ENCODE results near the gene SMURF1. TPM values are rescaled to one million over a fixed set of nuclear protein-coding genes. Genes with fewer than 3 reads are reported as not detected.

Gene SMURF1
- total and polyA plus RNA-seq, 2 of the 8 experiments (the other 6 are each of a cell fraction or from before 2014, with no cell fraction given), result 9.6 to 24.5 TPM

DNA sequence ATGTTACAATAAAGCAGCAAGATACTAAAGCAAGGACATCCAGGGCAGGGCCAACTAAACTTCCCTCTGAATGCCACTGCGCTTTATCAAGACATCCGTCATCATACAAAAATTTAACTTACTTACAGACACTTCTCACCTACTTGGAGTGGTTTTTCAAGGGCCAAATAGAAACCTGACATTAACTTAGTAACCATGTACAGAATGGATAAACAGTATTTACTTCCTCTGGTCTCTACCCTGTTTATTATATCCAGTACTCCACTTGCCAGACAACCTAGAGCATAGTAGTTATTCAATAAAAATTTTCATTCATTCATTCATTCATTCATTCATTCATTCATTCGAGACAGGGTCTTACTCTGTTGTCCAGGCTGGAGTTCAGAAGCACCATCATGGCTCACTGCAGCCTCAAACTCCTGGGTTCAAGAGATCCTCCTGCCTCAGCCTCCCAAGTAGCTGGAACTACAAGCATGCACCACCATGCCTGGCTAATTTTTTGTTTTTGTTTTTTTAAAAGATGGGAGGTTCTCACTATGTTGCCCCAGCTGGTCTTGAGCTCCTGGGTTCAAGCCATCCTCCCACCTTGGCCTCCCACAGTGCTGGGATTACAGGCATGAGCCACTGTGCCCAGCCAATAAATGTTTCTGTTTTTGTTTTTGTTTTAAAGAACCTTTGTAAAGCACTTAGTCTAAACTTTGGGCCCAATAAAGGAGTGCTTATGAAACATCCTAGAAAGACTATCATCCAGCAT, 19.0 kb downstream of the SMURF1 start:
- H4K91ac ChIP-seq (replicated peaks; ENCODE audit: insufficient read length, low read length), result no peak overlapping the region
- H3K9ac ChIP-seq (replicated peaks in 1 of 4; ENCODE audit: extremely low read depth in 1 of 4, low read depth in 3 of 4, low read length in 3 of 4), result no peak overlapping the region
- ChIA-PET CTCF (ENCODE audit: partially characterized antibody) (no interaction called here), POLR2A (ENCODE audit: partially characterized antibody) (interaction anchor here (0.6 to 1.0 kb wide), 2 partner anchors 13 to 19 kb away, joined by 3 to 9 read pairs; no protein-coding TSS in a partner anchor)
- no peak overlapping the region for H3K14ac ChIP-seq (ENCODE audit: insufficient read length)
- FAIRE-seq (no peak), DNase-seq (ENCODE audit: low read depth in 1 of 2, low spot score in 2 of 2) (no peak)
- H2BK20ac ChIP-seq (ENCODE audit: low read length), result no peak overlapping the region
- no peaks in the 10 kb centered on the region for H3K23me2 ChIP-seq (ENCODE audit: low read depth, low read length)
- H2BK15ac ChIP-seq (ENCODE audit: low read length), result no peak overlapping the region
- H3K79me1 ChIP-seq (ENCODE audit: low read depth, low read length), result peaks cover 7% of the 10 kb centered on the region
- H2BK5ac ChIP-seq (ENCODE audit: low read depth, low read length), result peak overlapping the region; percentile 63; the same call in 1 of the 2 replicates
- 88% methylated on average over 3 of the region's 3 CpGs; no CpG with 5 or more reads in 1 of the 2 experiments for WGBS, 2 experiments (ENCODE audit: extremely low coverage in 1 of 2, insufficient coverage in 1 of 2, insufficient read length in 1 of 2, insufficient replicate concordance in 2 of 2, low coverage in 1 of 2, low lambda C conversion rate in 2 of 2, missing lambda C conversion rate in 1 of 2)
- no peak overlapping the region for H3K4me2 ChIP-seq (ENCODE audit: insufficient read depth in 1 of 2, low read depth in 2 of 2, low read length in 2 of 2)
- peaks cover 0 to 2% (median 0%) of the 10 kb centered on the region in 4 experiments; a peak in 1 of 8 replicates for H3K36me3 ChIP-seq (ENCODE audit: control insufficient read depth in 2 of 4, insufficient read depth in 4 of 4, low read length in 3 of 4)
- H3K4ac ChIP-seq (replicated peaks; ENCODE audit: insufficient read length, low read depth, low read length), result no peak overlapping the region
- H3K4me3 ChIP-seq (ENCODE audit: extremely low read depth in 1 of 4, insufficient read depth in 2 of 4, low read depth in 3 of 4, low read length in 4 of 4), result no peak overlapping the region
- H2AFZ ChIP-seq (ENCODE audit: low read length), result no peak overlapping the region
- no peak overlapping the region for H3K27ac ChIP-seq (ENCODE audit: low read depth, low read length)
- H4K20me1 ChIP-seq (replicated peaks in 1 of 2; ENCODE audit: control insufficient read depth in 1 of 2, insufficient read depth in 2 of 2, low read length in 2 of 2), result peaks cover 8 to 15% of the 10 kb centered on the region in 2 experiments
- no peak overlapping the region for H3K23ac ChIP-seq (ENCODE audit: insufficient read length)
- no peaks in the 10 kb centered on the region for H3K9me3 ChIP-seq (ENCODE audit: insufficient read depth in 2 of 2, low read depth in 1 of 2, low read length in 1 of 2)
- no peaks in the 10 kb centered on the region for H3K27me3 ChIP-seq (replicated peaks in 1 of 4; ENCODE audit: control insufficient read depth in 3 of 4, extremely low read depth in 1 of 4, insufficient read depth in 3 of 4, low read length in 3 of 4)
- H4K8ac ChIP-seq (ENCODE audit: extremely low read depth, insufficient read depth, low read length), result no peak overlapping the region
- peaks cover 3 to 92% of the 10 kb centered on the region in 2 experiments for H3K79me2 ChIP-seq (ENCODE audit: control insufficient read depth in 1 of 2, insufficient read depth in 2 of 2, low read length in 2 of 2)
- no peak overlapping the region for H2BK120ac ChIP-seq (replicated peaks; ENCODE audit: low read depth, low read length)
- no peak overlapping the region for H2BK12ac ChIP-seq (ENCODE audit: low read depth, low read length)
- peaks cover 0 to 2% (median 1%) of the 10 kb centered on the region in 4 experiments; a peak in 2 of 7 replicates for H3K4me1 ChIP-seq (replicated peaks in 1 of 4; ENCODE audit: control insufficient read depth in 3 of 4, insufficient read depth in 4 of 4, low read length in 3 of 4)
- H4K5ac ChIP-seq (ENCODE audit: insufficient read length, low read depth, low read length), result no peak overlapping the region
- H3K18ac ChIP-seq (ENCODE audit: extremely low read depth, low read length), result no peak overlapping the region
- no peak overlapping the region for H3K56ac ChIP-seq (replicated peaks; ENCODE audit: insufficient read length, low read depth, low read length)
- H2AK5ac ChIP-seq (ENCODE audit: low read depth, low read length), result no peak overlapping the region
- no peak for TF ChIP-seq SP2 (IDR thresholded peaks at IDR 0.05; ENCODE audit: low read length)

Measured in H1 (cell line).